ENCODE results near the gene ZNF500. TPM values are rescaled to one million over a fixed set of nuclear protein-coding genes. Genes with fewer than 3 reads are reported as not detected.

Gene ZNF500
- total RNA-seq, 1 experiment from 2014 or later: 18.3 TPM

DNA sequence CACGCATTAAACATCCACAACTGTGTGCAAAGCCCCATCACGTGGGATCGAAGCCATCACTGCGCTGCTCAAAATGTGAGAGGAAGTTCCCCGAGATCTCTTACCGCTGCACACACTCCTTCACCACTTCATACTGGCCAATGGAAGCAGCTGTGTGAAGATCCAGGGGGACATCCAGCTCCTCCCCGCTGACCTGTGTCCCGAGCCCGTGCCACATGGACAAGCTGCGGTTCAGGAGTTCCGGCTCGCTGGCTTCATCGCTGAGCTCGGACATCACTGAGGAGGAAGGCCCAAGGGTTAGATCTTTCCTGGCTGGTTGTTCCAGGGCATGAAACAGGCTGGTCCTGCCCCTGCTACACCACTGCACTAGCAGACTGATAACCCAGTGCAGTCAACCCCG, 37.1 kb downstream of the ZNF500 start:
- H3K27me3 ChIP-seq (ENCODE audit: insufficient read depth, low read length): no peaks in the 10 kb centered on the region
- H3K14ac ChIP-seq (ENCODE audit: insufficient read depth, low read length): no peak overlapping the region
- H3K79me1 ChIP-seq (ENCODE audit: insufficient read depth, low read depth, low read length, poor library complexity, severe bottlenecking): peaks cover 6% of the 10 kb centered on the region
- H3K23me2 ChIP-seq (ENCODE audit: insufficient read length, low read depth, low read length, poor library complexity, severe bottlenecking): peaks cover 5% of the 10 kb centered on the region
- H3T11ph ChIP-seq (ENCODE audit: low read length): no peak overlapping the region
- DNase-seq: no peak
- no peaks in the 10 kb centered on the region for H3K27me3 Mint-ChIP-seq (ENCODE audit: low read depth)
- H3K36me3 Mint-ChIP-seq (ENCODE audit: insufficient read depth in 1 of 3, low read depth in 3 of 3): peaks cover 3 to 43% (median 38%) of the 10 kb centered on the region in 3 experiments; a peak in 6 of 7 replicates
- H3K23ac ChIP-seq (ENCODE audit: insufficient read length, low read depth, low read length): no peak overlapping the region
- no peak overlapping the region for H2BK12ac ChIP-seq (ENCODE audit: insufficient read length, low read depth, low read length)
- no peak overlapping the region for H2BK5ac ChIP-seq (ENCODE audit: insufficient read length, low read length)
- H4K20me1 ChIP-seq (ENCODE audit: control insufficient read depth, insufficient read depth, insufficient read length): no peaks in the 10 kb centered on the region
- no peak overlapping the region for H2BK15ac ChIP-seq (ENCODE audit: low read depth, low read length)
- H4K91ac ChIP-seq (ENCODE audit: insufficient read length, low read depth, low read length): no peak overlapping the region
- no peak overlapping the region for H3K18ac ChIP-seq (ENCODE audit: insufficient read length, low read depth, low read length)
- H4K5ac ChIP-seq (ENCODE audit: insufficient read length, low read depth, low read length): no peak overlapping the region
- no peak overlapping the region for H4K8ac ChIP-seq (replicated peaks; ENCODE audit: insufficient read length, low read depth, low read length)
- H2AFZ ChIP-seq (ENCODE audit: low read length): no peak overlapping the region
- TF ChIP-seq, protein P1, sequence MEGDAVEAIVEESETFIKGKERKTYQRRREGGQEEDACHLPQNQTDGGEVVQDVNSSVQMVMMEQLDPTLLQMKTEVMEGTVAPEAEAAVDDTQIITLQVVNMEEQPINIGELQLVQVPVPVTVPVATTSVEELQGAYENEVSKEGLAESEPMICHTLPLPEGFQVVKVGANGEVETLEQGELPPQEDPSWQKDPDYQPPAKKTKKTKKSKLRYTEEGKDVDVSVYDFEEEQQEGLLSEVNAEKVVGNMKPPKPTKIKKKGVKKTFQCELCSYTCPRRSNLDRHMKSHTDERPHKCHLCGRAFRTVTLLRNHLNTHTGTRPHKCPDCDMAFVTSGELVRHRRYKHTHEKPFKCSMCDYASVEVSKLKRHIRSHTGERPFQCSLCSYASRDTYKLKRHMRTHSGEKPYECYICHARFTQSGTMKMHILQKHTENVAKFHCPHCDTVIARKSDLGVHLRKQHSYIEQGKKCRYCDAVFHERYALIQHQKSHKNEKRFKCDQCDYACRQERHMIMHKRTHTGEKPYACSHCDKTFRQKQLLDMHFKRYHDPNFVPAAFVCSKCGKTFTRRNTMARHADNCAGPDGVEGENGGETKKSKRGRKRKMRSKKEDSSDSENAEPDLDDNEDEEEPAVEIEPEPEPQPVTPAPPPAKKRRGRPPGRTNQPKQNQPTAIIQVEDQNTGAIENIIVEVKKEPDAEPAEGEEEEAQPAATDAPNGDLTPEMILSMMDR (conservative IDR thresholded peaks at IDR 0.05): no peak
- no peaks in the 10 kb centered on the region for H3K4me1 ChIP-seq (ENCODE audit: insufficient read depth, low read length)
- no peak overlapping the region for H3K4me2 ChIP-seq (ENCODE audit: insufficient read depth, insufficient read length, low read length)
- no peak overlapping the region for H2AK5ac ChIP-seq (ENCODE audit: insufficient read length, low read length)
- no peak overlapping the region for H3K27ac ChIP-seq (ENCODE audit: insufficient read length, low read depth, low read length)
- H3K4me3 Mint-ChIP-seq: no peak overlapping the region
- no peak overlapping the region for H3K56ac ChIP-seq (ENCODE audit: insufficient read length, low read depth, low read length)
- H3K4me1 Mint-ChIP-seq: peaks cover 4 to 6% of the 10 kb centered on the region in 2 experiments
- WGBS (ENCODE audit: extremely low coverage, insufficient read length, low lambda C conversion rate): no CpG with 5 or more reads among the region's 15 CpGs
- H3K79me2 ChIP-seq (ENCODE audit: insufficient read depth, low read length): peaks cover 4% of the 10 kb centered on the region; the same call in 1 of the 2 replicates
- no peaks in the 10 kb centered on the region for H3K9me3 ChIP-seq (ENCODE audit: control insufficient read depth, low read depth, low read length)
- H3K4ac ChIP-seq (ENCODE audit: low read depth, low read length): no peak overlapping the region
- H2BK120ac ChIP-seq (ENCODE audit: low read depth, low read length, poor library complexity, severe bottlenecking): no peak overlapping the region
- no peaks in the 10 kb centered on the region; a peak in 1 of 5 replicates for H3K9me3 Mint-ChIP-seq
- H2BK20ac ChIP-seq (ENCODE audit: low read depth, low read length, poor library complexity, severe bottlenecking): no peak overlapping the region
- H3K27ac Mint-ChIP-seq: no peak overlapping the region
- no peak overlapping the region for H3K9ac ChIP-seq (ENCODE audit: extremely low read depth, insufficient read length, low read length)

Measured in H9 (cell line).